Activated T-cell treated with anti-CD3 and anti-CD28 coated beads for 24 hours (primary cell): Measurements from ENCODE around the gene BAIAP2L1.
"Not testable (repeated sequence)": the region's sequence is repeated elsewhere in the genome, so short reads cannot be mapped to it uniquely, and the experiment has no call there.

Experiments used
- DNase-seq: peaks from one replicate; pipeline ENCODE4 v3.0.0-alpha.2; 2020; ENCODE audit warnings: low read depth

Gene BAIAP2L1

GRCh38 chr7:98319176-98319575 lies 81.7 kb downstream of the BAIAP2L1 start:
- DNase-seq = no peak

GRCh38 chr7:98317366-98318040 lies 83.4 kb downstream of the BAIAP2L1 start:
- DNase-seq = no peak

GRCh38 chr7:98315994-98316527 lies 84.8 kb downstream of the BAIAP2L1 start:
- not testable (repeated sequence) for DNase-seq

GRCh38 chr7:98315318-98315993 lies 85.4 kb downstream of the BAIAP2L1 start:
- no peak for DNase-seq

- no peak for DNase-seq
Observed at GRCh38 chr7:98314469-98314868, 86.4 kb downstream of the BAIAP2L1 start.

- DNase-seq = no peak
Observed at GRCh38 chr7:98312201-98312600, 88.7 kb downstream of the BAIAP2L1 start.

GRCh38 chr7:98309566-98309965 lies 91.3 kb downstream of the BAIAP2L1 start:
- DNase-seq = no peak

- no peak for DNase-seq
Observed at GRCh38 chr7:98307971-98308466, 92.9 kb downstream of the BAIAP2L1 start.

GRCh38 chr7:98305951-98306535 lies 94.8 kb downstream of the BAIAP2L1 start:
- DNase-seq = no peak

GRCh38 chr7:98303906-98304305 lies 97.0 kb downstream of the BAIAP2L1 start:
- no peak for DNase-seq

GRCh38 chr7:98303176-98303865 lies 97.6 kb downstream of the BAIAP2L1 start:
- no peak for DNase-seq

- no peak for DNase-seq
Observed at GRCh38 chr7:98301693-98302470, 99.0 kb downstream of the BAIAP2L1 start.

GRCh38 chr7:98300595-98301372 lies 100.1 kb downstream of the BAIAP2L1 start:
- DNase-seq = no peak

GRCh38 chr7:98297626-98298286 lies 103.1 kb downstream of the BAIAP2L1 start:
- DNase-seq = no peak

GRCh38 chr7:98296833-98297232 lies 104.1 kb downstream of the BAIAP2L1 start:
- no peak for DNase-seq

GRCh38 chr7:98295467-98296192 lies 105.3 kb downstream of the BAIAP2L1 start:
- no peak for DNase-seq

- DNase-seq = no peak
Observed at GRCh38 chr7:98294798-98295382, 106.0 kb downstream of the BAIAP2L1 start.

- no peak for DNase-seq
Observed at GRCh38 chr7:98294326-98294725, 106.6 kb downstream of the BAIAP2L1 start.

GRCh38 chr7:98293746-98294145 lies 107.1 kb downstream of the BAIAP2L1 start:
- DNase-seq = no peak
